Gastroesophageal sphincter (tissue), 3 donors: ENCODE measurements around the gene MAPT.

ENCODE experiments used
- CTCF ChIP-seq, 4 experiments: fragments of 200-600 bp in 2 of 4; fragments of 450-650 bp in 2 of 4; sonication (generic) in 1 of 4; IDR thresholded peaks; one replicate each; pipeline ENCODE4 v1.5.1; 2017 to 2019; ENCODE audit warnings: antibody characterized with exemption in 4 of 4, mild to moderate bottlenecking in 2 of 4, moderate library complexity in 2 of 4
- POLR2A ChIP-seq, 2 donors: fragments of 450-650 bp; IDR thresholded peaks; one replicate each; pipeline ENCODE4 v1.6.1; 2017; ENCODE audit warnings: antibody characterized with exemption in 2 of 2, mild to moderate bottlenecking in 2 of 2, moderate library complexity in 1 of 2

DNA sequence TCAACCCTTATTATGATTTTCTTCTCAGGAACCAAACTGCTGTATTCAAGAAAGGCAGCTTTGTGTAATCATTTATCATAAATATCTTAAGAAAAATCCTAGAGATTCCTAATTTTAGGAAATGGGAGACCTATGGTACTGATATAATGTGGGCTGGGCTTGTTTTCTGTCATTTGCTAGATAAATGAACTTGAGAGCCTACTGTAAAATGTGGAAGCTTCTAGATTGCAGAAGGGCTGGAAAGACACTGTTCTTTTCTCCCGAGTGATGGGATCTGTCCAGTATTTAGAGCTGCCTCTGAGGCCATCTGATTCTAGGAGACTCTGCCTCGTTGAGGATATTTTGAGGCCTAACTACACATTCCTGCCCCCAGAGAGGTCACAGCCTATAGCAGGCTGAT lies 84.8 kb downstream of the MAPT start:
- TF ChIP-seq POLR2A (IDR thresholded peaks at IDR 0.05) (no peak), CTCF (IDR thresholded peaks at IDR 0.05) (no peak)
